GM18511 (cell line): Measurements from ENCODE around the gene WASL.
"Not testable (repeated sequence)": the region's sequence is repeated elsewhere in the genome, so short reads cannot be mapped to it uniquely, and the experiment has no call there.

Experiments used
- ATAC-seq: cut with Tn5 transposase; IDR thresholded peaks from one replicate; pipeline ENCODE4 v1.9.1; 2021; ENCODE audit warnings: mild to moderate bottlenecking, moderate library complexity; ENCODE audit not compliant: unreplicated experiment

Gene WASL

GRCh38 chr7:123737168-123737674 lies 11.6 kb downstream of the WASL start:
- not testable (repeated sequence) for ATAC-seq

- ATAC-seq: no peak
Observed at GRCh38 chr7:123735539-123735938, 13.3 kb downstream of the WASL start.

GRCh38 chr7:123734498-123734897 lies 14.3 kb downstream of the WASL start:
- peak; percentile 62 for ATAC-seq

- no peak for ATAC-seq
Observed at GRCh38 chr7:123732413-123733091, 16.3 kb downstream of the WASL start.

- no peak for ATAC-seq
Observed at GRCh38 chr7:123729218-123729578, 19.6 kb downstream of the WASL start.

- ATAC-seq: no peak
Observed at GRCh38 chr7:123727071-123727837, 21.5 kb downstream of the WASL start.

GRCh38 chr7:123725586-123726171 lies 23.1 kb downstream of the WASL start:
- no peak for ATAC-seq

GRCh38 chr7:123724817-123725253 lies 24.0 kb downstream of the WASL start:
- ATAC-seq: no peak

- no peak for ATAC-seq
Observed at GRCh38 chr7:123723913-123724312, 24.9 kb downstream of the WASL start.

GRCh38 chr7:123720527-123720926 lies 28.3 kb downstream of the WASL start:
- not testable (repeated sequence) for ATAC-seq

GRCh38 chr7:123719197-123719721 lies 29.5 kb downstream of the WASL start:
- no peak for ATAC-seq

GRCh38 chr7:123718773-123719172 lies 30.0 kb downstream of the WASL start:
- no peak for ATAC-seq

- no peak for ATAC-seq
Observed at GRCh38 chr7:123717689-123718088, 31.1 kb downstream of the WASL start.

GRCh38 chr7:123716877-123717276 lies 31.9 kb downstream of the WASL start:
- no peak for ATAC-seq

- ATAC-seq: no peak
Observed at GRCh38 chr7:123715799-123716198, 33.0 kb downstream of the WASL start.

- ATAC-seq: no peak
Observed at GRCh38 chr7:123715198-123715597, 33.6 kb downstream of the WASL start.

GRCh38 chr7:123714296-123715080 lies 34.3 kb downstream of the WASL start:
- ATAC-seq: no peak

- ATAC-seq: no peak
Observed at GRCh38 chr7:123712619-123713018, 36.2 kb downstream of the WASL start.

GRCh38 chr7:123711832-123712293 lies 36.9 kb downstream of the WASL start:
- no peak for ATAC-seq

GRCh38 chr7:123710683-123711082 lies 38.1 kb downstream of the WASL start:
- ATAC-seq: peak; percentile 41

GRCh38 chr7:123709525-123709924 lies 39.3 kb downstream of the WASL start:
- no peak for ATAC-seq
